Hepatocyte (in vitro differentiated cells): Measurements from ENCODE around the gene PITX3.

Experiments
- EZH2 ChIP-seq: fragments of 200-600 bp; sonication (generic); IDR thresholded peaks from 2 replicates; pipeline ENCODE4 v1.6.1; 2016; ENCODE audit warnings: antibody characterized with exemption, mild to moderate bottlenecking, borderline replicate concordance
- EZH2phosphoT487 ChIP-seq: fragments of 200-600 bp; sonication (generic); IDR thresholded peaks from one replicate; pipeline ENCODE4 v1.6.1; 2018; ENCODE audit warnings: antibody characterized with exemption, mild to moderate bottlenecking, low read depth, moderate library complexity; ENCODE audit not compliant: unreplicated experiment, severe bottlenecking
- TF ChIP-seq, protein P1 (sequence below): fragments of 200-600 bp; sonication (generic); IDR thresholded peaks from 2 replicates; pipeline ENCODE4 v1.5.1; 2016; ENCODE audit warnings: antibody characterized with exemption, mild to moderate bottlenecking; ENCODE audit not compliant: poor library complexity

DNA sequence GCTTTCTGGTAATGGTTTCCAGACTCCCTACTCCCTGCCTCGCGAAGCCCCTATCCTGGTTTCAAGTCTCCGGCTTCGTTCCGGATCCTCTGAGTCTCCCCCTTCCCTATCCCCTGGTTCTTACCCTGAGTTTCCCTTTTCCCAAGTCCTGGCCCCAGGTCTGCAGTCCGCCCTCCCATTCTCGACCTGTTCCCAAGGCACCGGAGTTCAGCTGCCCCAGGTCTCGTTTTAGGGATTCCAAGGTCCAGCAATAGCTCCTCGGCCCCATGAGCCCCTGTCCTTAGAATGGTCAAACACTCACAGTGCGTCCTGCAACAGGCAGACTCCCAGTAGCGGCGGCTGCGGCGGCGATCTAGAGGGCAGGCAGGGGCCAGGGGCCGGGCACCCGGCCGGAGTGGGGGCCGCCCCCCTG is 274 bp downstream of the PITX3 start:
- TF ChIP-seq EZH2phosphoT487 (no peak), EZH2 (no peak)
- TF ChIP-seq, protein P1, sequence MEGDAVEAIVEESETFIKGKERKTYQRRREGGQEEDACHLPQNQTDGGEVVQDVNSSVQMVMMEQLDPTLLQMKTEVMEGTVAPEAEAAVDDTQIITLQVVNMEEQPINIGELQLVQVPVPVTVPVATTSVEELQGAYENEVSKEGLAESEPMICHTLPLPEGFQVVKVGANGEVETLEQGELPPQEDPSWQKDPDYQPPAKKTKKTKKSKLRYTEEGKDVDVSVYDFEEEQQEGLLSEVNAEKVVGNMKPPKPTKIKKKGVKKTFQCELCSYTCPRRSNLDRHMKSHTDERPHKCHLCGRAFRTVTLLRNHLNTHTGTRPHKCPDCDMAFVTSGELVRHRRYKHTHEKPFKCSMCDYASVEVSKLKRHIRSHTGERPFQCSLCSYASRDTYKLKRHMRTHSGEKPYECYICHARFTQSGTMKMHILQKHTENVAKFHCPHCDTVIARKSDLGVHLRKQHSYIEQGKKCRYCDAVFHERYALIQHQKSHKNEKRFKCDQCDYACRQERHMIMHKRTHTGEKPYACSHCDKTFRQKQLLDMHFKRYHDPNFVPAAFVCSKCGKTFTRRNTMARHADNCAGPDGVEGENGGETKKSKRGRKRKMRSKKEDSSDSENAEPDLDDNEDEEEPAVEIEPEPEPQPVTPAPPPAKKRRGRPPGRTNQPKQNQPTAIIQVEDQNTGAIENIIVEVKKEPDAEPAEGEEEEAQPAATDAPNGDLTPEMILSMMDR: no peak
